ENCODE measurements around the gene CKB.

CKB gene

GRCh38 chr14:103549361-103550311, 27.0 kb upstream of the CKB start:
- DNase-seq = no peak

GRCh38 chr14:103548463-103549351, 26.1 kb upstream of the CKB start:
- DNase-seq = no peak

GRCh38 chr14:103547941-103548462, 25.4 kb upstream of the CKB start:
- DNase-seq = no peak

GRCh38 chr14:103547455-103547940, 24.9 kb upstream of the CKB start:
- no peak for DNase-seq

- no peak for DNase-seq
Observed at GRCh38 chr14:103546652-103547454, 24.2 kb upstream of the CKB start.

GRCh38 chr14:103545915-103546651, 23.5 kb upstream of the CKB start:
- no peak for DNase-seq

GRCh38 chr14:103545219-103545914, 22.7 kb upstream of the CKB start:
- no peak for DNase-seq

GRCh38 chr14:103544388-103545218, 22.0 kb upstream of the CKB start:
- no peak for DNase-seq

- DNase-seq = no peak
Observed at GRCh38 chr14:103543721-103544387, 21.2 kb upstream of the CKB start.

GRCh38 chr14:103543140-103543539, 20.5 kb upstream of the CKB start:
- DNase-seq = no peak

- no peak for DNase-seq
Observed at GRCh38 chr14:103542605-103543088, 20.0 kb upstream of the CKB start.

- no peak for DNase-seq
Observed at GRCh38 chr14:103541709-103542604, 19.3 kb upstream of the CKB start.

GRCh38 chr14:103540821-103541708, 18.4 kb upstream of the CKB start:
- DNase-seq = no peak

- DNase-seq = no peak
Observed at GRCh38 chr14:103539056-103539825, 16.6 kb upstream of the CKB start.

GRCh38 chr14:103538291-103539055, 15.8 kb upstream of the CKB start:
- no peak for DNase-seq
